ENCODE data around the gene EVA1C.
"Not testable (repeated sequence)": the region's sequence is repeated elsewhere in the genome, so short reads cannot be mapped to it uniquely, and the experiment has no call there.

EVA1C gene

DNA sequence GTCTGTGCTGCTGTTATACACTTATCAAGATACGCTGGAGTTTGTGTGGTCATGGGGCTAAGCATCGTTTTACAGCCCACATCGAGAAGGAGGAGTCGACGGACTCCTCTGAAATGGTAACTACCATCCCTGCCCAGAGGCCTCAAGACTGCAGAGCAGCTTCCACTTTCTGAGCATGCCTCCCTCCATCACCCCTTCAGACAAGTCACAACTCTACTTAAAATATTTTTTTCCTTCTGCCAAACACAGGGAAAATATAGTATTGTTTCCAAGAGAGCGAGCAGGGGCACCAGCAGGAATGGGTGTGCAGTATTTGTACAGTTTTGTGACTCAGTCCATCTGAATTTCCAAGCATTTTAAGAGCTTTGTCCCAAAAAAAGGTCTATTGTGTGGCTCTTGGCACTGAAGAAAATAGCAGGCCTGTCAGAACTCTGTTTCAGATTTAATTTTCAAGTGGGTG lies 14.1 kb downstream of the EVA1C start:
- Mint-ChIP-seq H3K4me3 (no peak overlapping the region), H3K36me3 (peaks cover 6% of the 10 kb centered on the region), H3K27ac (no peak overlapping the region), H3K4me1 (no peaks in the 10 kb centered on the region), H3K9me3 (peaks cover 7% of the 10 kb centered on the region), H3K27me3 (peaks cover 9% of the 10 kb centered on the region)
- ATAC-seq: no peak

DNA sequence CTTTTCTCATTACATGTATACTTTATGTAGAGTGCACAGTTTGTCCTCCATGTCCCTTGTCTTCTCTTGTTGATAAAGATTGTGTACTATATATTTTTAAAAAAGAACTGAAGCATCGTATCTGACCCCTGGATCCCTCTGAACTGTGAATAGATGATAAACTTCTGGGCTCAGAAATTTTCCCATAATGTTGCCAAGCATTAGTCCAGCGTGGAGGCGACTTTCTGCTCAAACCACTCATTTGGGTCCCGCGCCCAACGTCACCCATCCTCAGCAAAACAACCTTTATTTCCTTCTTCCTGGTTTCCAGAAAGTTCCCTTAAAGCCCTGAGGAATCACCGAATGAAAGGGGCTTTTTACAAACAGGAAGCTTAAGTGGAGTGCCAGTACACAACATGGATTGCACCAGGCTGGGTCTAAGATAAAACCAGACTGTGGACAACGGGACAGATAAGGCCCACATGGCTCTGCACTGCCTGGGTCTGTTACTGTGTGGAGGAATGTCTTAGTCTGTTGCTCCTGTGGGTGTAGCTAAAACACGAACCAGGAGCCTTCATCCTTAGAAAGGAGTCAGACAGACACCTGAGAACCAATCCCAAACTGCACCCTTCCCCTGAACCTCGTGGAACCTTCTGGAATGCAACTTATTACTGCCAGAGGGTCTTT lies 15.6 kb downstream of the EVA1C start:
- no peaks in the 10 kb centered on the region for H3K27me3 Mint-ChIP-seq
- H3K27ac Mint-ChIP-seq: no peak overlapping the region
- H3K4me3 Mint-ChIP-seq: no peak overlapping the region
- H3K4me1 Mint-ChIP-seq: no peaks in the 10 kb centered on the region
- no peaks in the 10 kb centered on the region for H3K36me3 Mint-ChIP-seq
- H3K9me3 Mint-ChIP-seq: peaks cover 2% of the 10 kb centered on the region
- ATAC-seq: no peak

DNA sequence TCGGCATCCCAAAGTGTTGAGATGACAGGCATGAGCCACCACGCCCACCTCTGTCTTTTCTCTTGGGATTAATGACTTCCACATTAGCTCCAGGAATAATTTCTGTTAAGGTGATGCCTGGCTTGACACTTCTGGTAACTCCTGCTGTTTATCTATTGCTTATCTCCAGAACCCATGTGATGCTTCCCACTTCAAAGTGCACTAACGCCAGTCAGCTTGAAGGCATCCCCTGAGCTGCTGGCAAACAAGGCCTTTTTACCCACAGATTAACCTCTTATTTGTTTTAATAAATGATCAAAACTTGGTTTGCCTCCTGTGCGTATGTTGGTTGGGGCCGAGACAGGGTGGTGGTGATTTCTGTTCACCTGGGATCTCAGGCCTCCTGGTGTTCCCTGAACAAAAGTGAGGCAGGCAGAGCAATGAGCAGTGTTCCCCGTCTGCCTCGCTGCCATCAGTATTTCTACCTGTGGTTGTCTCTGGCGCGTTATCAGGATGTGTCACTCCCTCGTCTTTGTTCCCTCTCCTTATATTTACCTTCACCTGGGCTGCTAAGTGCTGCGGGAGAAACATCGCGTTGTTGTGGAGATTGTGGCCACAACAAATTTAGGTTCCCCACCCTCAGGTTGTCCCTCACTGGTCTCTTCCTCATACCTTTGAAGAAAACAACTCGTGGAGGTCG lies 20.6 kb downstream of the EVA1C start:
- not testable (repeated sequence) for H3K27ac Mint-ChIP-seq, H3K9me3 Mint-ChIP-seq, H3K4me1 Mint-ChIP-seq, ATAC-seq, H3K36me3 Mint-ChIP-seq, H3K4me3 Mint-ChIP-seq
- H3K27me3 Mint-ChIP-seq: peaks cover 19% of the 10 kb centered on the region

DNA sequence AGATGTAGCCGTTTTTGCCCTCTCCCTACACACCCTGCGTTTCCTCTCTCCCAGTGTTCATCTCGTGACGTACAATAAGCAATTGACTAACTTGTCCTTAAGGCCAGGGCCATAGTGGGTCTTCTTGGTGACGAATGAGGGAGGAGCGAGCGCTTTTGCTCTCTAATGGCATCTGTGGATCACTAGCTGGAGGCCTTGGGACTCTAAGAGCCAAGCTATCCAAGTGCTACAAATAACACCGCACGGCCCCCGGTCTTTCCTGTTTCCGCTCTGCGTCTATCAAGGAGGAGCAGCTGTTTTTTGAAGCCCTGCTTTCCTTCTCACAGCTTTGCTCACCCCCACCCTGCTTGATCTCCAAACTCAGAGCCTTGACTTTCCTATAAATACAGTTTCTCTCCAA lies 25.2 kb downstream of the EVA1C start:
- H3K4me1 Mint-ChIP-seq: peaks cover 6% of the 10 kb centered on the region

DNA sequence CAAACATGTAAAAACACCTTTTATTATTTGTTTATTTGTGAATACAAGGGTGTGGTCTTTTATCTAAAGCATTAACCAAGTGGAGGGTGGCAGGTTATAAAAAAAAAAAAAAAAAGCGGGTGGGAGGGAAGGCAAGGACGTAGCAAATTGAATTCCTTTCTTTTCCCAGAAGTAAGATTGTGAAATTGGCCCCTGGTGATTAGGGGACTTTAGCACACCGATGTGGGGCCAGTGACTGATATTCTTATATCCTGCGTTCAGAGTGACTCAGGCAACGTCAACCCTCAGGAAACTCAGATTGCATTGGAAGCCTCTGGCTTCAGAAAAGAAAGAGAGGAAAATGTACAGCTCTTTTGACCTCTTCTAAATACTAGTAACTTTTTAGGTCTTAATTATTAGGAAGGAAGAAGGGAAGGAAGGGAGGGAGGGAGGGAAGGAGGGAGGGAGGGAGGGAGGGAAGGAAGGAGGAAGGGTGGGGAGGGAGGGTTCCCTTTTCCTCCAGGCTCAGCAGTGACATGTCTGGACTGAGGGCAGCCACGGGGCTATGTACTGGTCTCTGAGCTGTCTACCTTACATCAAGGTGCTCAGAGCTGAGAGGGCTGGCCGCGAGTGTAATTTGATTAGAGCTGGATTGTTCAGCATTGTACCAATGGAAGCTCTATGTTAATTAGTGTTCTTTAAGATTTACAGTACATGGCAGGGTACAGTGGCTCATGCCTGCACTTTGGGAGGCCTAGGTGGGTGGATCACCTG lies 30.2 kb downstream of the EVA1C start:
- H3K27ac Mint-ChIP-seq: no peak overlapping the region
- ATAC-seq: no peak
- H3K36me3 Mint-ChIP-seq: peaks cover 6% of the 10 kb centered on the region
- H3K9me3 Mint-ChIP-seq: peaks cover 5% of the 10 kb centered on the region
- H3K4me1 Mint-ChIP-seq: peaks cover under 1% of the 10 kb centered on the region
- no peak overlapping the region for H3K4me3 Mint-ChIP-seq
- H3K27me3 Mint-ChIP-seq: peaks cover 22% of the 10 kb centered on the region

More for the DNA sequence above, 25.2 kb downstream of the EVA1C start:
- Mint-ChIP-seq H3K27me3 (peaks cover 38% of the 10 kb centered on the region), H3K9me3 (no peaks in the 10 kb centered on the region), H3K36me3 (no peaks in the 10 kb centered on the region), H3K4me3 (no peak overlapping the region), H3K27ac (no peak overlapping the region)
- ATAC-seq: no peak

DNA sequence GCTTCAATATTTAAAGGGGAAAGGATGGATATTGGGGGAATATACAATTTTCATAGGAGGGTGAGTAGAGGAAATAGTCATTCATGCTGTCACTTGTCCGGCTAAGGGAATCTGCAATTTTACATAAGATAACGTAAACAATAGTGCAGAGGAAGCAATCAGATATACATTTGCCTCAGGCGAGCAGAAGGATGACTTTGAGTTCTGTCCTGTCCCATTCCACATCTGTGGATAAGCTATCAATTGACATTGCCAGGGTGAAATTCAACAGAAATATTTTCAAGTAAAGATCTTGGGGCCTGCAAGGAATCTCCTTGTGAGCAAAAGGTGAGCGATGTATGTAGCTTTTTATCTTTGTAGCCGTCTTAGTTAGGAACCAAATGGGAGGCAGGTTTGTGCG lies 32.6 kb downstream of the EVA1C start:
- no peaks in the 10 kb centered on the region for H3K4me1 Mint-ChIP-seq
- H3K27ac Mint-ChIP-seq: no peak overlapping the region
- peaks cover 5% of the 10 kb centered on the region for H3K9me3 Mint-ChIP-seq
- H3K27me3 Mint-ChIP-seq: no peaks in the 10 kb centered on the region
- no peak overlapping the region for H3K4me3 Mint-ChIP-seq
- ATAC-seq: no peak
- peaks cover 6% of the 10 kb centered on the region for H3K36me3 Mint-ChIP-seq

DNA sequence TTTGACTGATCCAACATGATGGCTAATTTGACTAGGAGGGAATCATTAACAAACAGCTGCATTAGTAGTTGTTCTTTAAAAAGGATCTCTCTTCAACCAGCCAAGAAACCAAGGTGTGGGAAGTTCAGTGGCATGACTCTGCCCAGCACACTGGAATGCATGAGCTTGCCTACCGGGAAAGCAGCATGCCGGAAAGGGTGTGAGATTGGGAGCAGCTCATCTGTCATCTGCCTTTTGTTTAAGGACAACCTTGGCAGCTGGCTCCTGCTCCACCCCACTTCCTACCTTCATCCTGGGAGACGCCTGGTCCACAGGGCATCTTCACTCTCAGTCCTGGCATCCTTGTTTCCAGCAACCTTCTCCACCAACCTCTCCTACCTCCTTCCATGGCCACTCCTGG lies 33.9 kb downstream of the EVA1C start:
- ATAC-seq, H3K27ac Mint-ChIP-seq, H3K4me1 Mint-ChIP-seq, H3K4me3 Mint-ChIP-seq, H3K36me3 Mint-ChIP-seq, H3K9me3 Mint-ChIP-seq, H3K27me3 Mint-ChIP-seq: not testable (repeated sequence)

DNA sequence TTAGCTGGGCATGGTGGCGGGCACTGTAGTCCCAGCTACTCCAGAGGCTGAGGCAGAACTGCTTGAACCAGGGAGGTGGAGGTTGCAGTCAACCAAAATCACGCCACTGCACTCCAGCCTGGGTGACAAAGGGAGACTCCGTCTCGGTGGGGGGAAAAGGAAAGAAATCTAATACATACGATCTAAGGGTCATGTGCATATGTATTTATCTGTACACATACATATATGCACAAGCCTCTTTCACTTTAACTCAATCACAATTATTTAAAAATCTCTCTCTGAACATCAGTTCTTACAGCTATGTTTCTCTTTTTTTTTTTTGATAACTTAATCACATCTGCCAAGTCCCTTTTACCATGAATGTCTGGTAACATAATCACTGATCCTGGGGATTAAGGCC lies 34.7 kb downstream of the EVA1C start:
- peaks cover 5% of the 10 kb centered on the region for H3K9me3 Mint-ChIP-seq
- no peak for ATAC-seq
- no peak overlapping the region for H3K27ac Mint-ChIP-seq
- H3K36me3 Mint-ChIP-seq: peaks cover 6% of the 10 kb centered on the region
- no peak overlapping the region for H3K4me3 Mint-ChIP-seq
- no peaks in the 10 kb centered on the region for H3K27me3 Mint-ChIP-seq
- H3K4me1 Mint-ChIP-seq: no peaks in the 10 kb centered on the region

DNA sequence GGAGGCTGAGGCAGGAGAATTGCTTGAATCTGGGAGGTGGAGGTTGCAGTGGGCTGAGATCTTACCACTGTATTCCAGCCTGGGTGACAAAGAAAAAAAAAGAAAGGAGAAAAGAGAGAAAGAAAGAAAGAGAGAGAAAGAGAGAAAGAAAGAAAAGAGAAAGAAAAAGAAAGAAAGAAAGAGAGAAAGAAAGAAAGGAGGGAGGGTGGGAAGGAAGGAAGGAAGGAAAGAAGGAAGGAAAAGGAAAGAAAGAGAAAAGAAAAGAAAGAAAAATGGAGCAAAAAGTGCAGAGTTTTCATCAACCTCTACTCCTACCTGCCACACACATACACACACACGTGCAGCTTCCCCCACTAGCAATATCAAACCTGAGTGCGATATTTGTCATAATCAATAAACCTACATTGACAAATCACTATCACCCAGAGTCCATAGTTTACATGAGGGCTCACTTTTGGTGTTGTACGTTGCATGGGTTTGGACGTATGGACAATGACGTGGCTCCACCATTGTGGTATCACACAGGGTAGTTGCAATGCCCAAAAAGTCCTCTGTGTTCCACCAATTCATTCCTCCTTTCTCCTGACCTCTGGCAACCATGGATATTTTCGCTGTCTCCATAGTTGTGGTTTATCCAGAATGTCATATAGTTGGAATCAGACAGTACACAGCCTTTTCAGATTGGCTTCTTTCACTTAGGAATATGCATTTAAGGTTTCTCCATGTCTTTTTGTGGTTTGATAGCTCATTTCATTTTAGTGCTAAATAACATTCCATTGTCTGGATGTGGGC lies 36.5 kb downstream of the EVA1C start:
- H3K9me3 Mint-ChIP-seq: peaks cover 1% of the 10 kb centered on the region
- H3K36me3 Mint-ChIP-seq: peaks cover 2% of the 10 kb centered on the region
- ATAC-seq: no peak
- no peak overlapping the region for H3K27ac Mint-ChIP-seq
- no peaks in the 10 kb centered on the region for H3K4me1 Mint-ChIP-seq
- no peaks in the 10 kb centered on the region for H3K27me3 Mint-ChIP-seq
- H3K4me3 Mint-ChIP-seq: no peak overlapping the region

DNA sequence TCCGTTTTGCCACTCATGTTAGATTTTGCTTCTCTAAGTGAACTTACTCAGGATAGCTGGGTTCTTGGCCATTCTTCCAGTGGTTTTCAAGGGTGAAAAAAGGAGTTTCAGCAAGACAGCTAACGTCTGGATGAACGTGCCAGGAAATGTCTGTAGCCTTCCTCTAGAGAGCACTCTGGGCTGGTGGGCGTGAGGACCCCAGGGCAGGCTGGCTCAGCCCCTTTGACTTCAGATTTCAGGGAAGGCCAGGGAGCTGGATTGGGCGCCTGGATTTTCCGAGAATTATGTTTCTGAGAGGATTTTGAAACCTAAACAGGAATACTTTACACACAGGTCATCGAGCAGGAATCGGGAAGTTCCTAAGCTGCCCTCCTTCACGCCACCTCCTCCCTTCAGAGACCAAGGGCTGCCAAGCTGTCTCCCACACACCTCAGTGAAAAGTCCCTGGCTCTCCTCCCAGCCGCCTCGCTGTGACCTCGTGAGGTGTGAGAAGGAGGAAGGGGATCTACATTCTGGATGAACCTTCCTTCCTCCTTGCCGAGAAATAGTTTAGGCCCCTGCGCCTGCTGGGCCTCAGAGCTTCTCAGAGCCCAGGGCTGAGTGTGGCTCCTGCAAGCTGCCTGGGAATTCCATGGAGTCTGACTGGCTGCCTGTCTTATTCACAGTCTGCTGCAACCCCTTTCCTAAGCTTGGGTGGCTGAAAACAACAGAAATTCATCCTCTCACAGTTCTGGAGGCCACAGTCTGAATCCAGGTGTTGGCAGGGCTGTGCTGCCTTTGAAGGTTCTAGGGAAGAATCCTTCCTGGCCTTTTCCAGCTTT lies 38.6 kb downstream of the EVA1C start:
- not testable (repeated sequence) for H3K9me3 Mint-ChIP-seq, H3K4me1 Mint-ChIP-seq, H3K36me3 Mint-ChIP-seq, H3K27ac Mint-ChIP-seq, H3K4me3 Mint-ChIP-seq, ATAC-seq, H3K27me3 Mint-ChIP-seq

DNA sequence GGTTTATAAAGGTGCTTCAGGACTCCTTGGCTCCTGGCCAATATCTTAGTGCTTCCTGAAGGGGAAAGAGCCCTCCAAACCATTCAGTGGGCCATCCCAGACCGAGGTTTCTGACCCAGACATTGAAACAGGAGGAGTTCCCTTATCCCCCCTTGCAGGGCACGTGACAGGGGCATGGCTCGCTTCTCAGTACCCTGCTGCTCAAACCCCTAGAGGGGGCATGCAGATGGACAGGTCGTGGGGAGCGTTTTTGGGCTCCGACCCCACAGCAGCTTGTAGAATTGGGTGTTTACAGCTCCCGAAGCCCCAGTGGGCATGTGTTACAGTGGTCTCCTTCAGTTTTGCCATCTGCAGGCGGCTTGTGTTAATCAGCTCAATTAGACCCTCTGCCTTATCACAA lies 39.7 kb downstream of the EVA1C start:
- not testable (repeated sequence) for H3K4me3 Mint-ChIP-seq, H3K36me3 Mint-ChIP-seq, H3K27me3 Mint-ChIP-seq, H3K4me1 Mint-ChIP-seq, ATAC-seq, H3K9me3 Mint-ChIP-seq, H3K27ac Mint-ChIP-seq

DNA sequence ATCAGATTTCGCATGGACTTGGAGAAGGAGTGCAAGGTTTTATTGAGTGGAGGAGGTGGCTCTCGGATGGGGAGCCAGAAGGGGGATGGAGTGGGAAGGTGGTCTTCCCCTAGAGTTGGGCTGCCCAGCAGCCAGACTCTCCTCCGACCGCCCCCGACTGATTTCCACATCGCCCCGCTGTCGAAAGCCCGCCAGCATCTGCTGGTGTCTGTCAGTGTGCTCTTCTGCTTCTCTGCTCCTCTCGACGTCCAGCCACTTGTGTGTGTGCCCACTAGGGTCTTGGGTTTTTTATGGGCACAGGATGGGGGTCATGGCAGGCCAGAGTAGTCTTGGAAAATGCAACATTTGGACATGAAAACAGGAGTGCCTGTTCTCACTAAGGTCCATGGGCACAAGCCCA lies 40.1 kb downstream of the EVA1C start:
- Mint-ChIP-seq H3K4me3 (no peak overlapping the region), H3K27ac (no peak overlapping the region), H3K9me3 (no peaks in the 10 kb centered on the region), H3K36me3 (no peaks in the 10 kb centered on the region), H3K27me3 (no peaks in the 10 kb centered on the region), H3K4me1 (no peaks in the 10 kb centered on the region)
- no peak for ATAC-seq

DNA sequence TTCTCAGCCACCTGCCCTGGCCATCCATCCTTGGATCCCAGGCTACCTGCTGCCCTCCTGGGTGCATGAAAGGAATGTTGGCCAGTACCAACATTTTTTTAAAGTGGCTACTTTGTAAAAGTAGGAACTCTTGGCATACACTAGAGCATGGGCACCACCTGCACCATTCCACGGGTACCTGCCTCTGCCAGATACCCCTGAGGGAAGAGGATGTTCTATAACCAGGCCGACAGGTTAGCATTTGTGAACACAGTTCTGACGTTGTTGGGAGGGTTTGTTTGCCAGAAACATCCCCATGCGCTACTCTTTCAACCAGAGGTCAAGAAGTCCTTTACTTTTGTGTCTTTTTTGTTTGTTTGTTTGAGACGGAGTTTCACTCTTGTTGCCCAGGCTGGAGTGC lies 43.0 kb downstream of the EVA1C start:
- H3K4me3 Mint-ChIP-seq: no peak overlapping the region
- H3K36me3 Mint-ChIP-seq: no peaks in the 10 kb centered on the region
- H3K27me3 Mint-ChIP-seq: no peaks in the 10 kb centered on the region
- H3K9me3 Mint-ChIP-seq: no peaks in the 10 kb centered on the region
- ATAC-seq: no peak
- no peak overlapping the region for H3K27ac Mint-ChIP-seq
- H3K4me1 Mint-ChIP-seq: no peaks in the 10 kb centered on the region

DNA sequence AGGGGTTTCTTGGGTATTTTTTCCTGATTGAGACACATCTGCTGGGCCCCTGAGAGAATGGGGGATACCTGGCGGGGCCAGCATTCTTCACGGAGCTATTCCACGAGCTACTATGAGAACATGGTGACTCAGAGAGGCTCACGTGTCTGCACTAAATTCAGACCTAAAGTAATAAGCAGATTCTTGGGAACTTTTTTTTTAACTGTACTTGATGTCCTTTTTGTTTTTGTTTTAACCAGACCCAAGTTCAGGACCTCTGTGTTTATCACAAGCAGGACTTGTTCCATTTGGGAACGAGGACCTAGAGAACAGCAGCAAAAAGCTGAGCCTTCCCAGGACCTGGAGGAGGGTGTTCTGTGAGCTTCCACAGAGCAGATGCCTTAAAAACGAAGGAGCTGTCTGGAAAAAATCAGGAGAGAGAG lies 44.0 kb downstream of the EVA1C start:
- no peaks in the 10 kb centered on the region for H3K4me1 Mint-ChIP-seq

More for the DNA sequence above, 44.0 kb downstream of the EVA1C start:
- Mint-ChIP-seq H3K4me3 (no peak overlapping the region), H3K27ac (no peak overlapping the region), H3K9me3 (no peaks in the 10 kb centered on the region), H3K27me3 (no peaks in the 10 kb centered on the region), H3K36me3 (no peaks in the 10 kb centered on the region)
- no peak for ATAC-seq
